ENCODE results near the gene PDXK. TPM values are rescaled to one million over a fixed set of nuclear protein-coding genes. Genes with fewer than 3 reads are reported as not detected.

The PDXK gene
- total and polyA plus RNA-seq, 9 of the 15 experiments (the other 6 are each of a cell fraction or from before 2014, with no cell fraction given): 5.6 to 162 (median 76.5) TPM

- Histone ChIP-seq H3K27me3 (ENCODE audit: control insufficient read depth in 2 of 2, insufficient read depth in 2 of 2, low read length in 2 of 2) (no peaks in the 10 kb centered on the region), H3K4me1 (replicated peaks in 1 of 2; ENCODE audit: control insufficient read depth in 2 of 2, insufficient read depth in 2 of 2, low read length in 2 of 2) (peaks cover 8 to 43% of the 10 kb centered on the region in 2 experiments; a peak in 4 of 5 replicates), H3K9ac (ENCODE audit: insufficient read depth in 1 of 2, low read depth in 2 of 2, low read length in 2 of 2) (peak overlapping the region in 1 of 2 experiments; percentile 54; a peak in 1 of 4 replicates), H3K36me3 (ENCODE audit: control insufficient read depth, insufficient read depth, low read length) (peaks cover 97% of the 10 kb centered on the region), H3K9me1 (ENCODE audit: control insufficient read depth, insufficient read depth, low read length) (peaks cover 4% of the 10 kb centered on the region), H3K79me2 (ENCODE audit: control insufficient read depth, insufficient read depth, low read length) (peaks cover 6% of the 10 kb centered on the region; the same call in 1 of the 3 replicates), H2AFZ (ENCODE audit: low read depth, low read length) (no peak overlapping the region), H3K4me2 (ENCODE audit: insufficient read depth, low read length) (no peak overlapping the region), H3K9me3 (replicated peaks; ENCODE audit: control insufficient read depth, insufficient read depth, low read depth, low read length) (no peaks in the 10 kb centered on the region), H4K20me1 (replicated peaks; ENCODE audit: control insufficient read depth, insufficient read depth, low read length) (peaks cover 3% of the 10 kb centered on the region; the same call in 1 of the 2 replicates), H3K4me3 (no peak overlapping the region), H3K27ac (ENCODE audit: extremely low read depth, low read depth, low read length) (no peak overlapping the region)
- intact Hi-C loops (cut with micrococcal nuclease): no loop called here
- no peak for ATAC-seq
- in situ Hi-C loops (cut with MboI): no loop called here
- WGBS (ENCODE audit: insufficient coverage, low coverage, missing lambda C conversion rate): 93% methylated on average over 37 of the region's 42 CpGs
- BruUV-seq (replicated peaks): no TSS peak
- no peak for DNase-seq (ENCODE audit: extremely low read depth in 1 of 4, low spot score in 3 of 4)
- ChIA-PET CTCF (ENCODE audit: low intra/inter-chr PET ratio) (interaction anchor here (0.5 kb wide), 1 partner anchor 544 kb away, joined by 7 read pairs; no protein-coding TSS in a partner anchor), POLR2A (interaction anchor here (1.0 to 2.6 kb wide), 5 partner anchors 9 to 36 kb away, joined by 3 to 11 read pairs (median 5); partner anchors contain the start of gene RRP1)
- no peak for FAIRE-seq
- no peak for TF ChIP-seq EP300 (IDR thresholded peaks at IDR 0.05; ENCODE audit: low read length)
- no peak for TF ChIP-seq ZNF407 (IDR thresholded peaks at IDR 0.05; ENCODE audit: low read depth)
- no peak for TF ChIP-seq CTCF (IDR thresholded peaks at IDR 0.05 in 2 of 3, conservative IDR thresholded peaks at IDR 0.05 in 1 of 3; ENCODE audit: insufficient read depth in 2 of 3, low read depth in 1 of 3, low read length in 3 of 3)
- no peak for TF ChIP-seq ZNF717 (CRISPR knock-in tag; IDR thresholded peaks at IDR 0.05)
- TF ChIP-seq SETDB1 (IDR thresholded peaks at IDR 0.05; ENCODE audit: low read length): no peak
- TF ChIP-seq NFATC3 (IDR thresholded peaks at IDR 0.05): no peak
- no peak for TF ChIP-seq ZNF699 (CRISPR knock-in tag; IDR thresholded peaks at IDR 0.05; ENCODE audit: insufficient replicate concordance)
- peak; percentile 53 for TF ChIP-seq POLR2G (IDR thresholded peaks at IDR 0.05; ENCODE audit: low read depth, low read length)
- TF ChIP-seq MITF (IDR thresholded peaks at IDR 0.05): no peak
- no peak for TF ChIP-seq SREBF1 (IDR thresholded peaks at IDR 0.05; ENCODE audit: borderline replicate concordance, low read depth, low read length)
Measured at GRCh38 chr21:43801006-43801783, 82.3 kb downstream of the PDXK start.

Measured in K562 (cell line).